SK-N-MC (cell line): ENCODE results near the gene KIAA1217.

Experiments
- EZH2 ChIP-seq: fragments of 200-600 bp; sonication (generic); IDR thresholded peaks from one replicate; pipeline ENCODE4 v1.6.1; 2017; ENCODE audit warnings: antibody characterized with exemption
- FOXP2 ChIP-seq: optimal IDR thresholded peaks from 2 replicates; pipeline ENCODE3; 2011; ENCODE audit warnings: mild to moderate bottlenecking, moderate library complexity; ENCODE audit not compliant: insufficient read depth; ENCODE audit errors: extremely low read length, control extremely low read depth
- POLR2AphosphoS5 ChIP-seq: IDR thresholded peaks from 2 replicates; pipeline ENCODE4 v1.6.1; 2012; ENCODE audit warnings: mild to moderate bottlenecking, low read depth, low read length, borderline replicate concordance

GRCh38 chr10:24306507-24306875 is 97.6 kb downstream of the KIAA1217 start:
- no peak for TF ChIP-seq POLR2AphosphoS5
- no peak for TF ChIP-seq EZH2
- no peak for TF ChIP-seq FOXP2
